H1 (cell line): ENCODE results near the gene MPLKIP.

Source experiments
- POLR2A ChIP-seq, 2 experiments: IDR thresholded peaks; 1 replicate in 1 of 2; 2 replicates in 1 of 2; pipeline ENCODE4 v1.6.1; 2011; ENCODE audit warnings: low read depth in 2 of 2, low read length in 2 of 2, mild to moderate bottlenecking in 2 of 2; ENCODE audit errors: control extremely low read depth in 1 of 2
- TF ChIP-seq, protein P1 (sequence below), 3 experiments: IDR thresholded peaks; 1 replicate in 2 of 3; 2 replicates in 1 of 3; pipeline versions ENCODE4 v1.5.1 to v1.6.1; 2011; ENCODE audit warnings: low read length in 3 of 3, mild to moderate bottlenecking in 3 of 3, inconsistent platforms in 2 of 3, low read depth in 1 of 3, moderate library complexity in 1 of 3; ENCODE audit not compliant: insufficient read depth in 1 of 3; ENCODE audit errors: control extremely low read depth in 1 of 3

DNA sequence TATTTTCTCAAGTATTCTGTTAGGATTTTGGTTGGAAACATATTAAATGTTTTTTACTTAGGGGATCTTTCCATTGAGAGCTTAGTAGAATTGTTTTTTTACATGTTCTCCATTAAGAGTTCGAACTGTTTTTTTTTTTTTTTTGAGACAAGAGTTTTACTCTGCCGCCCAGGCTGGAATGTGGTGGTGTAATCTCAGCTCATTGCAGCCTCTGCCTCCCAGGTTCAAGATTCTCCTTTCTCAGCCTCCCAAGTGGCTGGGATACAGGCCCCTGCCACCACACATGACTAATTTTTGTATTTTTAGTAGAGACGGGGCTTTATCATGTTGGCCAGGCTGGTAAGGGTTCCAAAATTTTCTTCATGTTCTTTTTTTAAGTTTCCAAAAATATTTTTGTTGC is 33.2 kb downstream of the MPLKIP start:
- TF ChIP-seq, protein P1, sequence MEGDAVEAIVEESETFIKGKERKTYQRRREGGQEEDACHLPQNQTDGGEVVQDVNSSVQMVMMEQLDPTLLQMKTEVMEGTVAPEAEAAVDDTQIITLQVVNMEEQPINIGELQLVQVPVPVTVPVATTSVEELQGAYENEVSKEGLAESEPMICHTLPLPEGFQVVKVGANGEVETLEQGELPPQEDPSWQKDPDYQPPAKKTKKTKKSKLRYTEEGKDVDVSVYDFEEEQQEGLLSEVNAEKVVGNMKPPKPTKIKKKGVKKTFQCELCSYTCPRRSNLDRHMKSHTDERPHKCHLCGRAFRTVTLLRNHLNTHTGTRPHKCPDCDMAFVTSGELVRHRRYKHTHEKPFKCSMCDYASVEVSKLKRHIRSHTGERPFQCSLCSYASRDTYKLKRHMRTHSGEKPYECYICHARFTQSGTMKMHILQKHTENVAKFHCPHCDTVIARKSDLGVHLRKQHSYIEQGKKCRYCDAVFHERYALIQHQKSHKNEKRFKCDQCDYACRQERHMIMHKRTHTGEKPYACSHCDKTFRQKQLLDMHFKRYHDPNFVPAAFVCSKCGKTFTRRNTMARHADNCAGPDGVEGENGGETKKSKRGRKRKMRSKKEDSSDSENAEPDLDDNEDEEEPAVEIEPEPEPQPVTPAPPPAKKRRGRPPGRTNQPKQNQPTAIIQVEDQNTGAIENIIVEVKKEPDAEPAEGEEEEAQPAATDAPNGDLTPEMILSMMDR (IDR thresholded peaks at IDR 0.05; ENCODE audit: control extremely low read depth in 1 of 3, insufficient read depth in 1 of 3, low read depth in 1 of 3, low read length in 3 of 3): no peak
- TF ChIP-seq POLR2A (IDR thresholded peaks at IDR 0.05; ENCODE audit: control extremely low read depth in 1 of 2, low read depth in 2 of 2, low read length in 2 of 2): no peak
